B cell (primary cell): Measurements from ENCODE around the gene DMXL1. TPM values are rescaled to one million over a fixed set of nuclear protein-coding genes. Genes with fewer than 3 reads are reported as not detected.

Experiments
- ATAC-seq: fragments of 200-7000 bp; cut with Tn5 transposase; one replicate; pipeline ENCODE4 v1.10.0; 2021; ENCODE audit warnings: low read depth, mild to moderate bottlenecking, moderate number of reproducible peaks, moderate library complexity
- CTCF ChIA-PET: fragments of 350-600 bp; sonication (Branson Sonifier 250); formaldehyde crosslinking; loops from one replicate; lab custom pipeline; 2021; ENCODE audit warnings: antibody characterized with exemption, inconsistent platforms; lab: Charles Lee
- POLR2A ChIA-PET: fragments of 350-600 bp; sonication (Branson Sonifier 250); formaldehyde crosslinking; loops from one replicate; lab custom pipeline; 2021; ENCODE audit warnings: antibody characterized with exemption; lab: Charles Lee
- DNase-seq: peaks from one replicate; pipeline ENCODE4 v3.0.0; 2013
- H2AFZ ChIP-seq: 2 replicates; pipeline ENCODE4 v1.6.1; 2012; ENCODE audit warnings: mild to moderate bottlenecking, low read depth, low read length; ENCODE audit not compliant: insufficient read depth, poor library complexity, severe bottlenecking
- H3K27ac ChIP-seq, 2 donors: 1 replicate in 1 of 2; 2 replicates in 1 of 2; pipeline ENCODE4 v1.5.1; 2012 to 2013; ENCODE audit warnings: low read length in 2 of 2, mild to moderate bottlenecking in 2 of 2, moderate library complexity in 1 of 2
- H3K27me3 ChIP-seq, 4 experiments: fragments of 200-600 bp in 1 of 4; sonication (generic) in 1 of 4; replicated peaks in 1 of 4; 1 replicate in 2 of 4; 2 replicates in 2 of 4; pipeline versions ENCODE4 v1.6.1 to v1.7.0; 2013 to 2016; ENCODE audit warnings: low read length in 3 of 4, mild to moderate bottlenecking in 2 of 4, mixed read lengths in 1 of 4, moderate library complexity in 1 of 4; ENCODE audit not compliant: insufficient read depth in 4 of 4, control insufficient read depth in 3 of 4; ENCODE audit errors: control extremely low read depth in 1 of 4
- H3K36me3 ChIP-seq, 2 experiments: replicated peaks in 1 of 2; 1 replicate in 1 of 2; 2 replicates in 1 of 2; pipeline versions ENCODE4 v1.6.1 to v1.7.1; 2013; ENCODE audit warnings: low read length in 1 of 2; ENCODE audit not compliant: insufficient read depth in 2 of 2, control insufficient read depth in 1 of 2; ENCODE audit errors: control extremely low read depth in 1 of 2, extremely low read depth in 1 of 2
- H3K4me1 ChIP-seq, 2 donors: fragments of 200-600 bp in 1 of 2; sonication (generic) in 1 of 2; 1 replicate in 1 of 2; 2 replicates in 1 of 2; pipeline versions ENCODE4 v1.5.1 to v1.6.1; 2013 to 2017; ENCODE audit warnings: low read length in 2 of 2; ENCODE audit not compliant: control insufficient read depth in 2 of 2, insufficient read depth in 2 of 2
- H3K4me2 ChIP-seq: replicated peaks from 2 replicates; pipeline ENCODE3; 2012; ENCODE audit warnings: mild to moderate bottlenecking, low read depth, low read length; ENCODE audit not compliant: poor library complexity, severe bottlenecking
- H3K4me3 ChIP-seq, 5 experiments: fragments of 200-600 bp in 1 of 5; sonication (generic) in 1 of 5; 1 replicate in 3 of 5; 2 replicates in 2 of 5; pipeline versions ENCODE4 v1.5.1 to v1.7.0; 2011 to 2016; ENCODE audit warnings: low read length in 4 of 5, mild to moderate bottlenecking in 4 of 5, low read depth in 2 of 5, control low read depth in 1 of 5, moderate library complexity in 1 of 5; ENCODE audit not compliant: insufficient read depth in 1 of 5; ENCODE audit errors: control extremely low read depth in 1 of 5, extremely low read depth in 1 of 5
- H3K79me2 ChIP-seq: fragments of 200-600 bp; sonication (generic); one replicate; pipeline ENCODE4 v1.6.0; 2016; ENCODE audit warnings: low read length; ENCODE audit not compliant: control insufficient read depth, insufficient read depth
- H3K9ac ChIP-seq: fragments of 200-600 bp; sonication (generic); 2 replicates; pipeline ENCODE4 v1.6.1; 2017; ENCODE audit warnings: mild to moderate bottlenecking, low read length, moderate library complexity
- H3K9me3 ChIP-seq, 3 donors: one replicate each; pipeline versions ENCODE4 v1.6.1 to v1.7.1; 2013; ENCODE audit warnings: low read length in 2 of 3; ENCODE audit not compliant: control insufficient read depth in 2 of 3, insufficient read depth in 1 of 3; ENCODE audit errors: control extremely low read depth in 1 of 3
- H4K20me1 ChIP-seq: 2 replicates; pipeline ENCODE4 v1.6.0; 2012; ENCODE audit warnings: mild to moderate bottlenecking, low read length; ENCODE audit not compliant: insufficient read depth, control insufficient read depth, poor library complexity, severe bottlenecking
- H3K27ac Mint-ChIP-seq: one replicate; pipeline ENCODE4 v1.8.0; 2021; ENCODE audit warnings: mixed read lengths
- H3K27me3 Mint-ChIP-seq: one replicate; pipeline ENCODE4 v1.8.0; 2021; ENCODE audit warnings: mixed read lengths
- H3K4me1 Mint-ChIP-seq: one replicate; pipeline ENCODE4 v1.8.0; 2021; ENCODE audit warnings: mixed read lengths
- H3K4me3 Mint-ChIP-seq: one replicate; pipeline ENCODE4 v1.8.0; 2021; ENCODE audit warnings: mixed read lengths
- H3K9me3 Mint-ChIP-seq: one replicate; pipeline ENCODE4 v1.8.0; 2022; ENCODE audit warnings: mixed read lengths; ENCODE audit not compliant: insufficient read depth
- EZH2 ChIP-seq: IDR thresholded peaks from 2 replicates; pipeline ENCODE4 v1.6.1; 2012; ENCODE audit warnings: borderline replicate concordance, low read depth, mild to moderate bottlenecking, moderate library complexity, low read length; ENCODE audit not compliant: insufficient read depth, poor library complexity, severe bottlenecking
- WGBS: methylation state at CpG from one replicate; pipeline ENCODE4 v1.1.5; 2013; ENCODE audit warnings: missing lambda C conversion rate; ENCODE audit not compliant: insufficient coverage; 5-methylcytosine and 5-hydroxymethylcytosine counted together
- intact Hi-C: fragments of 100-400 bp; cut with micrococcal nuclease; formaldehyde crosslinking; loops from one replicate; pipeline ENCODE4 v1.10.0; 2022
- polyA plus RNA-seq: library from polyadenylated mRNA; depleted of rRNA; stranded (reverse); fragments of >200 nt; gene quantifications from 2 replicates; pipeline ENCODE4 v1.2.3, GENCODE V29; 2012
- total RNA-seq, 2 donors: library from RNA; stranded (reverse); fragments of 120-200 nt in 1 of 2; gene quantifications; 1 replicate in 1 of 2; 2 replicates in 1 of 2; pipeline versions ENCODE4 v1.2.3 to v1.2.4, GENCODE V29; 2013 to 2022
- TF ChIP-seq, protein P1 (sequence below): fragments of 200-600 bp; IDR thresholded peaks from one replicate; pipeline ENCODE4 v1.8.0; 2022; ENCODE audit warnings: antibody characterized with exemption, mild to moderate bottlenecking

The DMXL1 gene
- total and polyA plus RNA-seq, 2 donors (not counting 1 experiment from before 2014, with no cell fraction given), result 37.9 to 129 TPM

DNA sequence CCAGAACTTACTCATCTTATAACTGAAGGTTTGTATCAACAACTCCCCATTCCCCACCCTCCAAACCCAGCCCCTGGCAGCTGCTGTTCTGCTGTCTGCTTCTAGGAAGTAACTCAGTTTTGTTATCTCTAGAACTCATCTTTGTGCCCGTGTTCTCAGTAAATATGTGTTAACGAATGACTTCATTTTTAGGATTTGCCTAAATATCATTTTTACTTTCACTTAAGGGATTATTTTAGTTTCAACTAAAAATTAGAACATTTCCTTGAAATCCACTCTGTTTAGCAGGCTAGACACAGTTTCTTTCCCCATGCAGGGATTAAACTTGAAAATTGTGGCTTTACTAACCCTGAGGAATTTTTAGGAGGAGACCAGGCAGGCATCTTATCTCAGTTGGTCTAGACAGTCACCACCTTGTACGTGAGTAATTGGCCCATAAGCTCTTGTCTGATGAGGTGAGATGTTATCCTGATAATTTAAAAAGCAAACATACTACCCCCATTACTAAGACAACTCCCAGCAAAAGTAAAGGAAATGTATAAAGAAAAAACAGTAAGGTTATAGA lies 216.7 kb downstream of the DMXL1 start:
- Mint-ChIP-seq H3K27ac (peak overlapping the region; percentile 82), H3K4me3 (peak overlapping the region; percentile 63), H3K4me1 (peaks cover 94% of the 10 kb centered on the region), H3K9me3 (no peaks in the 10 kb centered on the region), H3K27me3 (no peaks in the 10 kb centered on the region)
- peak overlapping the region; percentile 43 for H2AFZ ChIP-seq
- peak overlapping the region in 1 of 5 experiments; percentile 0 for H3K4me3 ChIP-seq
- peaks cover 5 to 10% of the 10 kb centered on the region in 2 experiments for H3K36me3 ChIP-seq
- H3K27ac ChIP-seq, result peak overlapping the region; percentile 54 to 74
- peaks cover 36% of the 10 kb centered on the region for H4K20me1 ChIP-seq
- WGBS, result no CpG with 5 or more reads among the region's 3 CpGs
- ChIA-PET CTCF (interaction anchor here (1.2 to 1.4 kb wide), 2 partner anchors 24 to 28 kb away, joined by 3 to 4 read pairs; no protein-coding TSS in a partner anchor), POLR2A (interaction anchor here (1.2 to 2.7 kb wide), 2 partner anchors 19 to 66 kb away, joined by 3 to 7 read pairs; no protein-coding TSS in a partner anchor)
- DNase-seq, result no peak
- peak; percentile 19 for ATAC-seq
- TF ChIP-seq EZH2, result no peak
- TF ChIP-seq, protein P1, sequence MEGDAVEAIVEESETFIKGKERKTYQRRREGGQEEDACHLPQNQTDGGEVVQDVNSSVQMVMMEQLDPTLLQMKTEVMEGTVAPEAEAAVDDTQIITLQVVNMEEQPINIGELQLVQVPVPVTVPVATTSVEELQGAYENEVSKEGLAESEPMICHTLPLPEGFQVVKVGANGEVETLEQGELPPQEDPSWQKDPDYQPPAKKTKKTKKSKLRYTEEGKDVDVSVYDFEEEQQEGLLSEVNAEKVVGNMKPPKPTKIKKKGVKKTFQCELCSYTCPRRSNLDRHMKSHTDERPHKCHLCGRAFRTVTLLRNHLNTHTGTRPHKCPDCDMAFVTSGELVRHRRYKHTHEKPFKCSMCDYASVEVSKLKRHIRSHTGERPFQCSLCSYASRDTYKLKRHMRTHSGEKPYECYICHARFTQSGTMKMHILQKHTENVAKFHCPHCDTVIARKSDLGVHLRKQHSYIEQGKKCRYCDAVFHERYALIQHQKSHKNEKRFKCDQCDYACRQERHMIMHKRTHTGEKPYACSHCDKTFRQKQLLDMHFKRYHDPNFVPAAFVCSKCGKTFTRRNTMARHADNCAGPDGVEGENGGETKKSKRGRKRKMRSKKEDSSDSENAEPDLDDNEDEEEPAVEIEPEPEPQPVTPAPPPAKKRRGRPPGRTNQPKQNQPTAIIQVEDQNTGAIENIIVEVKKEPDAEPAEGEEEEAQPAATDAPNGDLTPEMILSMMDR, result no peak
- H3K27me3 ChIP-seq, result no peaks in the 10 kb centered on the region
- H3K79me2 ChIP-seq, result peaks cover 100% of the 10 kb centered on the region
- H3K4me1 ChIP-seq, result peaks cover 95 to 96% of the 10 kb centered on the region in 2 donors
- intact Hi-C loops, result no loop called here
- H3K9ac ChIP-seq, result peak overlapping the region; percentile 27
- no peaks in the 10 kb centered on the region for H3K9me3 ChIP-seq
- peak overlapping the region; percentile 59 for H3K4me2 ChIP-seq

GRCh38 chr5:119288379-119289033 lies 217.6 kb downstream of the DMXL1 start:
- Histone ChIP-seq H3K9ac (no peak overlapping the region), H2AFZ (no peak overlapping the region), H3K27me3 (no peaks in the 10 kb centered on the region), H3K4me1 (peaks cover 86 to 93% of the 10 kb centered on the region in 2 donors), H3K79me2 (peaks cover 100% of the 10 kb centered on the region), H3K27ac (peak overlapping the region; percentile 54 to 74), H4K20me1 (peaks cover 33% of the 10 kb centered on the region), H3K4me2 (peak overlapping the region; percentile 59), H3K9me3 (no peaks in the 10 kb centered on the region), H3K36me3 (peaks cover 0 to 5% of the 10 kb centered on the region in 2 experiments), H3K4me3 (no peak overlapping the region)
- TF ChIP-seq, protein P1, result no peak
- no peaks in the 10 kb centered on the region for H3K27me3 Mint-ChIP-seq
- intact Hi-C loops, result no loop called here
- H3K4me1 Mint-ChIP-seq, result peaks cover 91% of the 10 kb centered on the region
- peak overlapping the region; percentile 90 for H3K27ac Mint-ChIP-seq
- H3K9me3 Mint-ChIP-seq, result no peaks in the 10 kb centered on the region
- no peak for DNase-seq
- WGBS, result no CpG with 5 or more reads among the region's 2 CpGs
- ChIA-PET POLR2A (interaction anchor here (1.2 to 2.7 kb wide), 2 partner anchors 20 to 65 kb away, joined by 3 to 7 read pairs; no protein-coding TSS in a partner anchor), CTCF (interaction anchor here (1.2 to 3.5 kb wide), 8 partner anchors 8 to 124 kb away, joined by 3 to 21 read pairs (median 8); no protein-coding TSS in a partner anchor)
- no peak for ATAC-seq
- H3K4me3 Mint-ChIP-seq, result peak overlapping the region; percentile 65
